ENCODE measurements around the gene CXorf65. TPM values are rescaled to one million over a fixed set of nuclear protein-coding genes. Genes with fewer than 3 reads are reported as not detected.

CXorf65 gene
- total RNA-seq, result 25.9 and 39.8 TPM in 2 replicates

GRCh38 chrX:71106427-71106826 lies at the start of gene CXorf65:
Gene CXorf65, minus strand, starts transcription at chrX:71106740. Its CDS starts 184 bp downstream, at chrX:71106556.
- intact Hi-C loops (cut with micrococcal nuclease), result no loop called here

GRCh38 chrX:71154641-71155040 lies 48.1 kb upstream of the CXorf65 start:
- intact Hi-C loops (cut with micrococcal nuclease), result no loop called here

GRCh38 chrX:71154196-71154595 lies 47.7 kb upstream of the CXorf65 start:
- intact Hi-C loops (cut with micrococcal nuclease), result no loop called here

DNA sequence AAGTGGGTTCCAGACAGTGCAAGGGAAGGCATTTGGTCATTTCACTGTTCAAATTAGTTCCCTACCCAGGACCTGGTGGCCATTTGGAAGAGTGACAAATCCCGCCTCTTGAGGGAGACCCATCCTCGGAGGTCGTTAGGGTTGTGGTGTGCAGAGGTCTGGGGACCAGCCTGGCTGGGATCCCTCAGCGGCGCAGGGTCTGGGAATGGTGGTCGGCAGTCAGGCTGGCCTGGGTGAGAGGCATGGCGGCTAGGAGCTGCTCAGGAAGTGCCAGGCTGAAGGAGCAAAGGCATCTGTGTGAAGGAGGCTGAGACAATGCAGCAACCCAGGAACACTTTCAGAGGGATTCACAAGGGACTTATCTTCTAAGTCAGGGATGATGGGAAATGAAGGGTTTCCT lies 44.8 kb upstream of the CXorf65 start:
- intact Hi-C loops (cut with micrococcal nuclease), result no loop called here

DNA sequence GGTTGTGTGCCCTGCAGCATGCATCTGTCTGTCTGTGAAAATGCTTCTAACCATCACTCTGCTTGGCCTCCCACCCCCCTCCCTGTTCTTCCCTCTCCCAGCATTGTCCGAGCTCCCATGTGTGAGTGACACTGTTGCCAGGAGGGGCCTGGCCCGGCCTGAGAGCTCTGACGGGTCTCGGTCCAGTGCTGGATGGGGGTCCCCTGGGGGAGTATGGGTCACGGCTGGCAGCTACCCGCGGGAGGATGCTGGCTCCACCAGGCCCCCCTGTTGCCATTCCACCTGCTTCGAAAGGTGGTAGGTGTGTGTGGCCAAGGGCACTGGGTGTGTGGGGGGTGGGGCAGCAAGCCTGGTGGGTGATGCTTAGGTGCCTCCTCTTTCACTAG lies 41.7 kb upstream of the CXorf65 start:
- intact Hi-C loops (cut with micrococcal nuclease), result no loop called here

DNA sequence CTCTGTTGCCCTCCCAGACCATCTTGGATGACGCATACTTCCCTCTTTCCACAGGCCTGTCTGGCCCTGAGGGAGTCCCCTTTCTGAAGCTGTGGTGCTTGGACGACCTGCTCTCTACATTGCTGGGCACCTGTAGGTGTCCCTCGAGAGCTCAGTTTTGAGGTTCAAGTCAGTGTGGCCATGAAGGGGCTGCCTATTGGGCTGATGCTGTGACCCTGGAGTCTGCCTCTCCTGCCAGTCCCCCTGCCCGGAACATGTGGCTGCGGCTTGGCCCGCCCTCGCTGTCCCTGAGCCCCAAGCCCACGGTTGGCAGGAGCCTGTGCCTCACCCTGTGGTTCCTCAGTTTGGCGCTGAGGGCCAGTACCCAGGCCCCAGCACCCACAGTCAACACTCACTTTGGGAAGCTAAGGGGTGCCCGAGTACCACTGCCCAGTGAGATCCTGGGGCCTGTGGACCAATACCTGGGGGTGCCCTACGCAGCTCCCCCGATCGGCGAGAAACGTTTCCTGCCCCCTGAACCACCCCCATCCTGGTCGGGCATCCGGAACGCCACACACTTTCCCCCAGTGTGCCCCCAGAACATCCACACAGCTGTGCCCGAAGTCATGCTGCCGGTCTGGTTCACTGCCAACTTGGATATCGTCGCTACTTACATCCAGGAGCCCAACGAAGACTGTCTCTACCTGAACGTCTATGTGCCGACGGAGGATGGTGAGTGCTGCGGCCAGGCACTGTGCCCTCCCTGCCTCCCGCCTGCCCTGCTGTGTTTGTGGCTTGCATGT lies 41.1 kb upstream of the CXorf65 start:
- intact Hi-C loops (cut with micrococcal nuclease), result no loop called here

DNA sequence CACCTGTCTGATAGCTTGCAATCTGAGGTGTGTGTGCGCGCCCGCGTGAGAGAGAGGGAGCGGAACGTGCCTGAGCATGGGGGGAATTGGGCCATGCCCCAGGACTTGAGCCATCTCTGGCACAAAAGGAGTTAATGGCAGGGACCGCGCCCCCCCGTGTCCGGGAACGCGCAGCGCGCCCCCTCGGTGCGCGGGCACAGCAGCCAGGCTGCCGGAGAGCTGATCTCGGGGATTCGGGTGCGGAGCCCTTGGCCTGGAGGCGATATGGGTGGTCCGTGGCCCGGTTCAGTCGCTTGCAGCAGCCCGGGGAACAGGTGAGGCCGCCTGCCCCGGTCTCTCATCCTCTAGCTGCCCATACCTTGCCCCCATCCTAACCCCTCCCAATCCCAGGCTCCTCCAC lies 38.1 kb upstream of the CXorf65 start, which contains the start of gene NLGN3:
NLGN3 (plus strand) TSS at position 191 of the 400 bp plus-strand sequence. CDS start 2,909 bp downstream, outside the sequence.
- intact Hi-C loops (cut with micrococcal nuclease), result no loop called here

DNA sequence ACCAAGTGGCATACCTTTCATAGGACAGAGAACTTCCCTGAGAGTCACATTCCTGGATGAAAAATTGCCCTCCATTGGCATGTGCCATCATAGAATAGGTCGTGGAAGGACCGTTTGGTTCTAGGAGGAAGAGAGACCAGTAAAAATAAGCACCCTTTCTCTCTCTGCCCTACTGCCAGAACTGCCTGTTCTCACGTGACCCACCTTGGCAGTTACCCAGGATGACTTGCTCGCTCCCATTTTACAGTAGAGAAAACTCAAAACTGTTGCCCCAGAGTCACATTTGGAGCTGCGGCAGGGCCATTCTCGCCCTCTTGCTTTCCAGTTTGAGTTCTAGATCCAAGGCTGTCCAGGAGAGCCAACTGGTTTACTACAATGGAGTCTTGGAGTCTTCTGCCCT lies 37.0 kb upstream of the CXorf65 start:
- intact Hi-C loops (cut with micrococcal nuclease), result no loop called here

DNA sequence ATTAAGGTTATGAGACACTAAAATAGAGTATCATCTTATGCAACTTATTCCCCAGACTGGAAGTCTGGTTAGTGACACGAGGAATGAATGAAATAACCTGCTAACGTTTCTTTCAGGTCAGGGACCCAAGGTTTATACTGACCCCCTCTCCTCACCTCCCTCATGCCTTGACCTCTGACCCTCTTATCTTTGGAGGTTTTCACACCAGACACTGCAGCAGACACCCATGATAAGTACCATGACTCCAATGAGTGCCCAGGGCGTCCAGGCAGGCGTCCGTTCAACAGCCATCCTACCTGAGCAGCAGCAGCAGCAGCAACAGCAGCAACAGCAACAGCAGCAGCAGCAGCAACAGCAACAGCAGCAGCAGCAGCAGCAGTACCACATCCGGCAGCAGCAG lies 33.9 kb upstream of the CXorf65 start:
- intact Hi-C loops (cut with micrococcal nuclease), result no loop called here

GRCh38 chrX:71131510-71131909 lies 25.0 kb upstream of the CXorf65 start:
- intact Hi-C loops (cut with micrococcal nuclease), result no loop called here

- intact Hi-C loops (cut with micrococcal nuclease), result loop anchor here (1.0 kb wide), 6 partner anchors 11 to 159 kb away; partner anchors contain the start of genes IL2RG, MED12 and SNX12
Observed at GRCh38 chrX:71128915-71129765, 22.6 kb upstream of the CXorf65 start.

GRCh38 chrX:71128166-71128833 lies 21.8 kb upstream of the CXorf65 start:
- intact Hi-C loops (cut with micrococcal nuclease), result no loop called here

GRCh38 chrX:71118985-71119535 lies 12.5 kb upstream of the CXorf65 start:
- intact Hi-C loops (cut with micrococcal nuclease), result loop anchor here (1.0 to 10.0 kb wide), 4 partner anchors 9 to 984 kb away; partner anchors contain the start of gene IGBP1

DNA sequence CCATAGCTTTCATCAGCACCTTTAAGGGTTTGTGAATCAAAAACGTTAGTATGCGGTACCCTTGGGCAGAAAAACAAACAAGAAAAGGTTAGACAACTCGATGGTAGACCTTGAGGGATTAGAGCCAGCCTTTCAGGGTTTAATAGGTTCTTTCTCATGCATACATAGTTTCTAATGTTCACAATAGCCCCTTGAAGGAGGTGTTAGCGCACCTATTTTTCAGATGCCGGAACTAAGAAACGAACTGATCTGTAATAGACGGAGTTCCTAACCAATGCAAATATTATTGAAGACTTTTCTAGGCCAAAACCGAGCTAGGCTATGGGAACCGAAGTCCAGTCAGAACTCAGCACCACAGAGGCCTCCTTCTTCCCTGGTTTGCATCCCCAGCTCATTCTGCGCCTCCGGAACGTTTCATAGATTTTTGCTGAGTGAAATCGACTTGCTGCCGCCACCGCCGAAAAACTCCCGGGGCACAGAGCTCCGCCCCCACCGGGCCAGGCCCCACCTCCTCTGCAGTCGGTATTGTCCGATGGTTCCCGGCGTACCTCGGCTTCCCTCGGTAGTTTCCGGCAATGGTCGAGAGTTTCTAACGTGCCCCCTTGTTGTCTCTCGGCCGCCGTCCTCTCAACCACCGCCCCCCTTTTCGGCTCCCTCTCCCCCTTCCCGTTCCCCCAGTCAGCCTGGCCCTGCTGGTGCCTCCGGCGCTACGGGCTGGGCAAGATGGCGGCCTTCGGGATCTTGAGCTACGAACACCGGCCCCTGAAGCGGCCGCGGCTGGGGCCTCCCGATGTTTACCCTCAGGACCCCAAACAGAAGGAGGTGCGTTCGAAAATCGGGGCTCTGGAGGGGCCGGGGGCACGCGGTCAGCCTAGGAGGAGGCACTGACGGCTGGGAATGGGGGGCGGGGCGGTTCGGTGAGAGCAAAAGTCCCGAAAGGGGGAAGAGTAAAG lies 11.8 kb upstream of the CXorf65 start, which contains the start of gene MED12:
MED12 (plus strand) TSS at position 565 of the 953 bp plus-strand sequence; CDS start at position 724, 159 bp downstream.
- intact Hi-C loops (cut with micrococcal nuclease), result loop anchor here (1.0 to 10.0 kb wide), 4 partner anchors 8 to 984 kb away; partner anchors contain the start of gene IGBP1

DNA sequence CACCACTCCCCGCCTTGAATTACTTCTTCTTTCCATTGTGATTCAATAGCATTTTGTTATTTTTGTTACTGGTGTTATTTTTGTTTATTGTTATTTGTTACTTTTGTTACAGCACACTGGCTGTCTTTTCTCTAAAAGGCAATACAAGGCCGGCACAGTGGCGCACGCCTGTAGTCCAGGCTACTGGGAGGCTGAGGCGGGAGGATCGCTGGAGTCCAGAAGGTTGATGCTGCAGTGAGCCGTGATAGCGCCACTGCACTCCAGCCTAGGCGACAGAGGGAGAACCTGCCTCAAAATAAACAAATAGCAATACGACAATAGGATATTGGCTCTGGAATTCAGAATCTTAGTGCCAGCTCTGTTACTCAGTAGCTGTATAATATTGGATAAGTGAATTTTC lies 10.8 kb upstream of the CXorf65 start:
- intact Hi-C loops (cut with micrococcal nuclease), result loop anchor here (10.0 kb wide), 1 partner anchor 983 kb away; the partner anchor contains the start of gene IGBP1

- intact Hi-C loops (cut with micrococcal nuclease), result loop anchor here (1.0 to 10.0 kb wide), 10 partner anchors 9 to 977 kb away; partner anchors contain the start of genes CXCR3, IGBP1, NONO and SNX12
Observed at GRCh38 chrX:71111921-71112431, 5.4 kb upstream of the CXorf65 start.

GRCh38 chrX:71111141-71111843 lies 4.8 kb upstream of the CXorf65 start, which contains the start of gene IL2RG:
Gene IL2RG, minus strand, starts transcription at chrX:71111577. Its CDS starts 38 bp downstream, at chrX:71111539.
- intact Hi-C loops (cut with micrococcal nuclease), result loop anchor here (1.0 to 10.0 kb wide), 10 partner anchors 8 to 976 kb away; partner anchors contain the start of genes CXCR3, IGBP1, NONO and SNX12

DNA sequence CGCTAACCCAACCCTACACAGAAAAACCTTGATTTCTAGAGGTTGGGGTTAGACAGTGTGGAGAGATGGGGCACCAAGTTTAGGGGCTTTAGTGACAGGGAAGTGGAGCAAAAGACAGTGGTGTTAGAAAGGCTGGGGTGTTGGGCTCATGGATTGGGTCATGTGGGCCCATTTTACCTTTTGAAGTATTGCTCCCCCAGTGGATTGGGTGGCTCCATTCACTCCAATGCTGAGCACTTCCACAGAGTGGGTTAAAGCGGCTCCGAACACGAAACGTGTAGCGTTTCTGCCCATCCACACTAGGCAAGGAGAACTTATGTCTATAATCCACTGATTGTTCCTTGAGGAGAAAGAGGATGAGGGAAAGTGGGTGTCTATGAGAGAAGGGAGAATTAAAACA lies 2.5 kb upstream of the CXorf65 start:
- intact Hi-C loops (cut with micrococcal nuclease), result no loop called here

Measured in T-helper 1 cell treated with Interleukin-12 subunit alpha and Interleukin-12 subunit beta and Interleukin-4 antibody, amounts not matched to agents 30 ng/mL and 1 ng/mL, for 36 hours (primary cell).